ENCODE measurements around the gene NELFA. TPM values are rescaled to one million over a fixed set of nuclear protein-coding genes. Genes with fewer than 3 reads are reported as not detected.
"Not testable (repeated sequence)": the region's sequence is repeated elsewhere in the genome, so short reads cannot be mapped to it uniquely, and the experiment has no call there.

The NELFA gene
- total and polyA plus RNA-seq, 2 of the 4 experiments (the other 2 are of a cell fraction), result 4.3 to 21.9 TPM

DNA sequence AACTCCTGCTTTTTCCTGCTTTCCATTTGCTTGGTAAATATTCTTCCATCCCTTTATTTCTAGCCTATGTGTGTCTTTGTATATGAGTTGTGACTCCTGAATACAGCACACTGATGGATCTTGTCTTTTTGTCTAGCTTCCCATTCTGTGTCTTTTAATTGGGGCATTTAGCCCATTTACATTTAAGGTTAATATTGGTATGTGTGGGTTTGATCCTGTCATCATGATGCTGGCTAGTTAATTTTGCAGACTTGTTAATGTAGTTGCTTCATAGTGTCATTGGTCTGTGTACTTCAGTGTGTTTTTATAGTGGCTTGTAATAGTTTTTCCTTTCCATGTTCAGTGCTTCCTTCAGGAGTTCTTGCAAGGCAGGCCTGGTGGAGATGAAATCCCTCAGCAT is 22.4 kb upstream of the NELFA start:
- H3K79me1 ChIP-seq (ENCODE audit: low read depth in 1 of 2, low read length in 2 of 2); BruUV-seq (replicated peaks); H4K91ac ChIP-seq (ENCODE audit: insufficient read depth, low read depth, low read length); H2BK15ac ChIP-seq (ENCODE audit: low read depth, low read length); H4K20me1 ChIP-seq (ENCODE audit: insufficient read depth, low read length); H4K5ac ChIP-seq (ENCODE audit: low read depth, low read length); H2AK5ac ChIP-seq (ENCODE audit: low read depth, low read length); H2AFZ ChIP-seq (replicated peaks; ENCODE audit: low read length, poor library complexity); H2AK9ac ChIP-seq (replicated peaks; ENCODE audit: low read depth, low read length, poor library complexity); H3K4me3 ChIP-seq (ENCODE audit: insufficient read depth, low read depth, low read length); H3K4me1 ChIP-seq (ENCODE audit: control insufficient read depth, insufficient read depth, low read length); H3K9ac ChIP-seq (ENCODE audit: low read depth, low read length); H3K27ac ChIP-seq (ENCODE audit: insufficient read depth, low read length); in situ Hi-C loops (cut with MboI; ENCODE audit: low sequenced_read_pairs); H3K9me3 ChIP-seq (ENCODE audit: control insufficient read depth, insufficient read depth, low read length); intact Hi-C loops (cut with micrococcal nuclease); dilution Hi-C loops (cut with HindIII; ENCODE audit: low sequenced_read_pairs, unreplicated experiment); H3K23ac ChIP-seq (ENCODE audit: low read depth, low read length); H2BK20ac ChIP-seq (ENCODE audit: low read depth, low read length); DNase-seq; H3K9me1 ChIP-seq (ENCODE audit: insufficient read depth, low read length); H4K8ac ChIP-seq (ENCODE audit: low read depth in 2 of 2, low read length in 2 of 2); H3K14ac ChIP-seq (replicated peaks; ENCODE audit: low read depth, low read length); H3K4me2 ChIP-seq (ENCODE audit: low read depth, low read length); H3K4ac ChIP-seq (ENCODE audit: low read depth, low read length); H3K18ac ChIP-seq (ENCODE audit: low read depth, low read length); H3K56ac ChIP-seq (ENCODE audit: extremely low read depth, insufficient read depth, low read length); H2BK120ac ChIP-seq (ENCODE audit: low read depth, low read length); ATAC-seq (ENCODE audit: low read depth); H2BK5ac ChIP-seq (ENCODE audit: low read depth, low read length, poor library complexity, severe bottlenecking); H3K36me3 ChIP-seq (ENCODE audit: control insufficient read depth, insufficient read depth, low read length): not testable (repeated sequence)
- POLR2A ChIA-PET (ENCODE audit: unreplicated experiment), result interaction anchor here (0.6 kb wide), 1 partner anchor 1265 kb away, joined by 3 read pairs; no protein-coding TSS in a partner anchor
- peaks cover 24% of the 10 kb centered on the region for H3K27me3 ChIP-seq (ENCODE audit: control insufficient read depth, insufficient read depth, low read length)
- CTCF ChIA-PET, result interaction anchor here (0.5 to 0.6 kb wide), 2 partner anchors 80 to 120 kb away, joined by 3 read pairs; no protein-coding TSS in a partner anchor

DNA sequence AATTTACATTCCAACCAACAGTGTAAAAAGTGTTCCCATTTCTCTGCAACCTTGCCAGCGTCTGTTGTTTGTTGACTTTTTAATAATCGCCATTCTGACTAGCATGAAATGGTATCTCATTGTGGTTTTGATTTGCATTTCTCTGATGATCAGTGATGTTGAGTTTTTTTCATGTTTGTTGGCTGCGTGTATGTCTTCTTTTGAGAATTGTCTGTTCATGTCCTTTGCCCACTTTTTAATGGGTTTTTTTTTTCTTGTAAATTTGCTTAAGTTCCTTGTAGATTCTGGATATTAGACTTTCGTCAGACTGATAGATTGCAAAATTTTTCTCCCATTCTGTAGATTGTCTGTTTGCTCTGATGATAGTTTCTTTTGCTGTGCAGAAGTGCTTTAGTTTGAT is 18.3 kb upstream of the NELFA start:
- H2BK15ac ChIP-seq (ENCODE audit: low read depth, low read length); H4K20me1 ChIP-seq (ENCODE audit: insufficient read depth, low read length); DNase-seq; H2AK5ac ChIP-seq (ENCODE audit: low read depth, low read length); H3K4me3 ChIP-seq (ENCODE audit: insufficient read depth, low read depth, low read length); H3K56ac ChIP-seq (ENCODE audit: extremely low read depth, insufficient read depth, low read length); H3K9ac ChIP-seq (ENCODE audit: low read depth, low read length); H3K18ac ChIP-seq (ENCODE audit: low read depth, low read length); H3K36me3 ChIP-seq (ENCODE audit: control insufficient read depth, insufficient read depth, low read length); H3K4ac ChIP-seq (ENCODE audit: low read depth, low read length); H2BK120ac ChIP-seq (ENCODE audit: low read depth, low read length); H4K8ac ChIP-seq (ENCODE audit: low read depth in 2 of 2, low read length in 2 of 2); ATAC-seq (ENCODE audit: low read depth); H3K23ac ChIP-seq (ENCODE audit: low read depth, low read length); H2AK9ac ChIP-seq (replicated peaks; ENCODE audit: low read depth, low read length, poor library complexity); H2BK20ac ChIP-seq (ENCODE audit: low read depth, low read length); BruUV-seq (replicated peaks); POLR2A ChIA-PET (ENCODE audit: unreplicated experiment); H3K79me1 ChIP-seq (ENCODE audit: low read depth in 1 of 2, low read length in 2 of 2); H3K27ac ChIP-seq (ENCODE audit: insufficient read depth, low read length); H3K9me3 ChIP-seq (ENCODE audit: control insufficient read depth, insufficient read depth, low read length); H2BK5ac ChIP-seq (ENCODE audit: low read depth, low read length, poor library complexity, severe bottlenecking); H3K14ac ChIP-seq (replicated peaks; ENCODE audit: low read depth, low read length); H3K4me2 ChIP-seq (ENCODE audit: low read depth, low read length); H2AFZ ChIP-seq (replicated peaks; ENCODE audit: low read length, poor library complexity); dilution Hi-C loops (cut with HindIII; ENCODE audit: low sequenced_read_pairs, unreplicated experiment); intact Hi-C loops (cut with micrococcal nuclease); H4K5ac ChIP-seq (ENCODE audit: low read depth, low read length); H4K91ac ChIP-seq (ENCODE audit: insufficient read depth, low read depth, low read length); in situ Hi-C loops (cut with MboI; ENCODE audit: low sequenced_read_pairs); H3K9me1 ChIP-seq (ENCODE audit: insufficient read depth, low read length); H3K4me1 ChIP-seq (ENCODE audit: control insufficient read depth, insufficient read depth, low read length): not testable (repeated sequence)
- WGBS, 2 experiments (ENCODE audit: extremely low coverage in 2 of 2, insufficient read length in 1 of 2), result no CpG with 5 or more reads among the region's 4 CpGs
- CTCF ChIA-PET, result interaction anchor here (0.7 kb wide), 1 partner anchor 7 kb away, joined by 4 read pairs; no protein-coding TSS in a partner anchor
- peaks cover 22% of the 10 kb centered on the region for H3K27me3 ChIP-seq (ENCODE audit: control insufficient read depth, insufficient read depth, low read length)
